Adrenal gland (tissue), 12 donors: ENCODE measurements around the gene PPIP5K1. TPM values are rescaled to one million over a fixed set of nuclear protein-coding genes. Genes with fewer than 3 reads are reported as not detected.

Experiments
- DNase-seq, 7 donors: peaks; one replicate each; pipeline ENCODE4 v3.0.0-alpha.2; 2019 to 2020
- H3K27ac ChIP-seq, 5 donors: fragments of 200-600 bp; sonication (generic) in 4 of 5; 1 replicate in 3 of 5; 2 replicates in 2 of 5; pipeline versions ENCODE4 v1.5.1 to v1.8.0; 2016 to 2020; ENCODE audit warnings: mild to moderate bottlenecking in 1 of 5
- H3K27me3 ChIP-seq: fragments of 200-600 bp; 2 replicates; pipeline ENCODE4 v1.8.0; 2021
- H3K36me3 ChIP-seq, 2 donors: fragments of 200-600 bp; replicated peaks in 1 of 2; 1 replicate in 1 of 2; 2 replicates in 1 of 2; pipeline versions ENCODE4 v1.5.1 to v1.8.0; 2018 to 2022
- H3K4me1 ChIP-seq, 2 donors: fragments of 200-600 bp; replicated peaks in 1 of 2; 1 replicate in 1 of 2; 2 replicates in 1 of 2; pipeline versions ENCODE4 v1.5.1 to v1.8.0; 2018 to 2021
- H3K4me3 ChIP-seq, 4 donors: fragments of 200-600 bp; sonication (generic) in 3 of 4; one replicate each; pipeline ENCODE4 v1.5.1; 2016 to 2018
- H3K9me3 ChIP-seq, 3 donors: fragments of 200-600 bp; sonication (generic) in 1 of 3; replicated peaks in 1 of 3; 1 replicate in 2 of 3; 2 replicates in 1 of 3; pipeline versions ENCODE4 v1.5.1 to v1.8.0; 2016 to 2021
- CTCF ChIP-seq, 6 experiments: fragments of 450-650 bp in 4 of 6; fragments of 200-600 bp in 2 of 6; sonication (generic) in 1 of 6; IDR thresholded peaks; 1 replicate in 5 of 6; 2 replicates in 1 of 6; pipeline versions ENCODE4 v1.5.1 to v1.8.0; 2016 to 2021; ENCODE audit warnings: antibody characterized with exemption in 6 of 6, mild to moderate bottlenecking in 2 of 6, moderate library complexity in 1 of 6
- POLR2A ChIP-seq, 2 donors: fragments of 450-650 bp; IDR thresholded peaks; one replicate each; pipeline ENCODE4 v1.6.1; 2017; ENCODE audit warnings: antibody characterized with exemption in 2 of 2, mild to moderate bottlenecking in 2 of 2, moderate library complexity in 1 of 2
- WGBS, 4 donors: extraction: QIAGEN DNeasy Blood & Tissue Kit in 2 of 4; methylation state at CpG; one replicate each; pipeline versions ENCODE4 v1.1.5 to v1.1.7; 2013 to 2017; 5-methylcytosine and 5-hydroxymethylcytosine counted together
- intact Hi-C, 2 donors: fragments of 100-400 bp; cut with DNase I; formaldehyde crosslinking; loops; one replicate each; pipeline versions ENCODE4 v1.14.1 to v1.15.0; 2022 to 2023
- polyA plus RNA-seq, 3 donors: library from polyadenylated mRNA; stranded (reverse); fragments of 200-250 nt in 2 of 3; fragments of 350-450 nt in 1 of 3; fragmentation: Illumina TruSeq in 1 of 3; extraction: RNeasy Lipid Tissue Mini Kit (QIAGEN cat#74804) in 1 of 3; gene quantifications; one replicate each; pipeline ENCODE4 v1.2.3, GENCODE V29; 2013 to 2014
- small RNA-seq, 2 donors: library from RNA; depleted of rRNA; stranded (forward); fragments of <200 nt; gene quantifications; one replicate each; pipeline ENCODE3, GENCODE V24; 2016
- total RNA-seq, 9 donors: library from RNA; depleted of rRNA in 4 of 9; stranded (reverse); fragments of >200 nt in 4 of 9; fragments of 120-200 nt in 1 of 9; fragmentation: NEBNext Ultra II Directional in 1 of 9; extraction: Animal tissue kit (Norgen Biotek cat#: 25700) in 1 of 9; gene quantifications; one replicate each; pipeline versions ENCODE4 v1.1.0 to v1.2.4, GENCODE V29; 2013 to 2023
- donor health status: healthy with polysubstance abuse.
- donor health status: Bipolar disorder and iron deficiency.
- donor health status: DM: yes; HTN: yes; CAD: no.
- donor health status: DM: no; HTN: no; CAD: no.
- donor health status: DM: no; HTN: no; CAD: no.
- donor health status: DM: yes; HTN: yes; CAD: no.

PPIP5K1 gene
- total and polyA plus RNA-seq, 12 donors = 15.4 to 63.8 (median 29.0) TPM

GRCh38 chr15:43484455-43484854 lies 105.6 kb downstream of the PPIP5K1 start:
- 59 to 68% (median 68%) methylated on average over 2 of the region's 2 CpGs for WGBS, 4 donors
- intact Hi-C loops = no loop called here
- Histone ChIP-seq H3K4me1 (peaks cover 0 to 21% of the 10 kb centered on the region in 2 donors), H3K4me3 (no peak overlapping the region), H3K9me3 (no peaks in the 10 kb centered on the region), H3K27ac (peak overlapping the region in 4 of 5 donors; percentile 7 to 80 (median 51)), H3K27me3 (no peaks in the 10 kb centered on the region), H3K36me3 (peaks cover 0 to 28% of the 10 kb centered on the region in 2 donors)
- DNase-seq = peak in 4 of 7 donors; percentile 20 to 36 (median 30)
- TF ChIP-seq CTCF (IDR thresholded peaks at IDR 0.05) (no peak), POLR2A (IDR thresholded peaks at IDR 0.05) (no peak)

Small RNA genes lying within 50 kb of the gene (small RNA-seq; reads per million reads assigned to genes)
- gene RNU6-554P (0 reads per million in 2 donors), gene RNU6-610P (0 reads per million in 2 donors)

Other genes with a start within 250 kb of the PPIP5K1 start
- gene ZSCAN29, start 219.2 kb downstream of the PPIP5K1 start, total RNA-seq = 10 to 100 TPM; 11.1 to 26.7 (median 20.1) TPM
- gene ZSCAN29, start 219.2 kb downstream of the PPIP5K1 start, polyA plus RNA-seq = 10 to 100 TPM in 2 of 3 donors, 1 to 10 TPM in 1; 5.2 to 13.4 (median 10.4) TPM
- 10 to 100 TPM in 8 of 9 donors, 1 to 10 TPM in 1; 9.3 to 23.3 (median 13.9) TPM for gene TUBGCP4, start 219.1 kb downstream of the PPIP5K1 start, total RNA-seq
- gene TUBGCP4, start 219.1 kb downstream of the PPIP5K1 start, polyA plus RNA-seq = 10 to 100 TPM in 1 of 3 donors, 1 to 10 TPM in 2; 5.3 to 11.9 (median 6.1) TPM
- gene TP53BP1, start 97.1 kb downstream of the PPIP5K1 start, total RNA-seq = 10 to 100 TPM; 22.8 to 80.9 (median 45.6) TPM
- 10 to 100 TPM; 32.9 to 45.3 (median 41.6) TPM for gene TP53BP1, start 97.1 kb downstream of the PPIP5K1 start, polyA plus RNA-seq
- 10 to 100 TPM in 4 of 9 donors, 1 to 10 TPM in 5; 4.7 to 27.0 (median 9.2) TPM for gene MAP1A, start 72.6 kb downstream of the PPIP5K1 start, total RNA-seq
- 10 to 100 TPM in 2 of 3 donors, 1 to 10 TPM in 1; 3.4 to 14.6 (median 10.0) TPM for gene MAP1A, start 72.6 kb downstream of the PPIP5K1 start, polyA plus RNA-seq
- 1 to 10 TPM in 7 of 9 donors, under 1 TPM in 1, not detected in 1; 0.31 to 3.9 (median 1.2) TPM for gene CKMT1B, start 3.8 kb upstream of the PPIP5K1 start, total RNA-seq
- 1 to 10 TPM; 2.9 to 6.1 (median 4.7) TPM for gene CKMT1B, start 3.8 kb upstream of the PPIP5K1 start, polyA plus RNA-seq
- gene STRC, start 28.6 kb upstream of the PPIP5K1 start, total RNA-seq = under 1 TPM; 0.09 to 0.88 (median 0.39) TPM
- 1 to 10 TPM in 2 of 3 donors, not detected in 1; 2.1 to 2.6 TPM for gene STRC, start 28.6 kb upstream of the PPIP5K1 start, polyA plus RNA-seq
- gene CATSPER2, start 58.6 kb upstream of the PPIP5K1 start, total RNA-seq = 1 to 10 TPM in 6 of 9 donors, under 1 TPM in 3; 0.42 to 6.8 (median 2.6) TPM
- 10 to 100 TPM in 2 of 3 donors, 1 to 10 TPM in 1; 2.3 to 34.7 (median 10.5) TPM for gene CATSPER2, start 58.6 kb upstream of the PPIP5K1 start, polyA plus RNA-seq
- 1 to 10 TPM in 8 of 9 donors, under 1 TPM in 1; 0.55 to 5.0 (median 1.7) TPM for gene CKMT1A, start 103.7 kb upstream of the PPIP5K1 start, total RNA-seq
- gene CKMT1A, start 103.7 kb upstream of the PPIP5K1 start, polyA plus RNA-seq = 1 to 10 TPM; 3.5 to 5.3 (median 3.6) TPM
- gene PDIA3, start 156.2 kb upstream of the PPIP5K1 start, total RNA-seq = 100 to 1,000 TPM; 105 to 567 (median 231) TPM
- gene PDIA3, start 156.2 kb upstream of the PPIP5K1 start, polyA plus RNA-seq = 100 to 1,000 TPM in 2 of 3 donors, 10 to 100 TPM in 1; 92.7 to 727 (median 172) TPM
- gene ELL3, start 186.8 kb upstream of the PPIP5K1 start, total RNA-seq = 10 to 100 TPM in 1 of 9 donors, 1 to 10 TPM in 8; 1.2 to 66.8 (median 5.1) TPM
- 1 to 10 TPM; 2.8 to 3.5 (median 3.2) TPM for gene ELL3, start 186.8 kb upstream of the PPIP5K1 start, polyA plus RNA-seq
- gene SERF2, start 202.1 kb upstream of the PPIP5K1 start, total RNA-seq = 1,000 to 10,000 TPM; 1,083 to 1,590 (median 1,385) TPM
- 1,000 to 10,000 TPM in 2 of 3 donors, 100 to 1,000 TPM in 1; 897 to 5,418 (median 3,997) TPM for gene SERF2, start 202.1 kb upstream of the PPIP5K1 start, polyA plus RNA-seq
- gene SERINC4, start 210.0 kb upstream of the PPIP5K1 start, total RNA-seq = under 1 TPM in 1 of 9 donors, not detected in 8; 0.22 TPM
- gene SERINC4, start 210.0 kb upstream of the PPIP5K1 start, polyA plus RNA-seq = under 1 TPM; 0.18 to 0.48 (median 0.30) TPM
- 10 to 100 TPM in 7 of 9 donors, 1 to 10 TPM in 2; 3.7 to 31.5 (median 22.7) TPM for gene HYPK, start 210.4 kb upstream of the PPIP5K1 start, total RNA-seq
- gene HYPK, start 210.4 kb upstream of the PPIP5K1 start, polyA plus RNA-seq = 10 to 100 TPM; 11.9 to 24.2 (median 17.2) TPM
- 10 to 100 TPM; 18.1 to 57.2 (median 31.1) TPM for gene MFAP1, start 234.5 kb upstream of the PPIP5K1 start, total RNA-seq
- gene MFAP1, start 234.5 kb upstream of the PPIP5K1 start, polyA plus RNA-seq = 10 to 100 TPM in 2 of 3 donors, 1 to 10 TPM in 1; 9.5 to 68.0 (median 18.6) TPM
- gene WDR76, start 236.8 kb upstream of the PPIP5K1 start, total RNA-seq = 1 to 10 TPM in 8 of 9 donors, under 1 TPM in 1; 0.91 to 8.2 (median 2.1) TPM
- 1 to 10 TPM in 1 of 3 donors, under 1 TPM in 2; 0.74 to 2.8 (median 0.80) TPM for gene WDR76, start 236.8 kb upstream of the PPIP5K1 start, polyA plus RNA-seq